ENCODE results near the gene FGFRL1.

DNA sequence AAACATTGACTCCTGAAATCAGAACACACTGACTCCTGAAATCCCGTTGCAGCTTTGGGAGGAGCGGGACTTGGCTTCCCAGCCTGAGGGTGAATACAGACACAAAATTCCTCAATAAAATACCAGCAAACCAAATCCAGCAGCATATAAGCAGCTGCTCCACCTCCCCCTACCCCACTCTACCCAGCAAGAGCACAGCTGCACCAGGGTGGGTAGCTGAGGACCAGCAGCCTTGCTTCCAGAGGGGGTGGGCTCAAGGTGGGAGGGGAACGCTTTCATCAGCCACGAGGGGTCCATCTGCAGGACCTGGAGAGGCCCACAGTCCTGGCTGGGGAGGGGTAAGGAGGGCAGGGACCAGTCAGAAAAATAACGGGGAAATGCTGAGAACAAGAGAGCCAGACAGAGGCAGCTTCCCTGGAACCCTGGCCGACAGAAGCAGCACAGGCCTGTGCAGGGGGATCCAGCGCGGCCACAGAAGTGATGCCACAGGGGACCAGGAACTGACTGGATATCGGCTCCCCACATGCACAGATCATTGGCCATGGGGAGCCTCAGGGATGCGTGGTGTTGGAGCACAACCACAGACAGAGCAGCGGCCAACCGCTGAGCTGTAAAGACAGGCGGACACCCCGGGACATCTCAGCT is 49.8 kb downstream of the FGFRL1 start:
- TF ChIP-seq, protein P1, sequence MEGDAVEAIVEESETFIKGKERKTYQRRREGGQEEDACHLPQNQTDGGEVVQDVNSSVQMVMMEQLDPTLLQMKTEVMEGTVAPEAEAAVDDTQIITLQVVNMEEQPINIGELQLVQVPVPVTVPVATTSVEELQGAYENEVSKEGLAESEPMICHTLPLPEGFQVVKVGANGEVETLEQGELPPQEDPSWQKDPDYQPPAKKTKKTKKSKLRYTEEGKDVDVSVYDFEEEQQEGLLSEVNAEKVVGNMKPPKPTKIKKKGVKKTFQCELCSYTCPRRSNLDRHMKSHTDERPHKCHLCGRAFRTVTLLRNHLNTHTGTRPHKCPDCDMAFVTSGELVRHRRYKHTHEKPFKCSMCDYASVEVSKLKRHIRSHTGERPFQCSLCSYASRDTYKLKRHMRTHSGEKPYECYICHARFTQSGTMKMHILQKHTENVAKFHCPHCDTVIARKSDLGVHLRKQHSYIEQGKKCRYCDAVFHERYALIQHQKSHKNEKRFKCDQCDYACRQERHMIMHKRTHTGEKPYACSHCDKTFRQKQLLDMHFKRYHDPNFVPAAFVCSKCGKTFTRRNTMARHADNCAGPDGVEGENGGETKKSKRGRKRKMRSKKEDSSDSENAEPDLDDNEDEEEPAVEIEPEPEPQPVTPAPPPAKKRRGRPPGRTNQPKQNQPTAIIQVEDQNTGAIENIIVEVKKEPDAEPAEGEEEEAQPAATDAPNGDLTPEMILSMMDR (IDR thresholded peaks at IDR 0.05; ENCODE audit: low read length) = no peak
- TF ChIP-seq EZH2 (IDR thresholded peaks at IDR 0.05; ENCODE audit: borderline replicate concordance, low read length) = no peak

All from OCI-LY1 (cell line).